GM21786 (cell line): ENCODE data around the gene ADAP1.
"Not testable (repeated sequence)": the region's sequence is repeated elsewhere in the genome, so short reads cannot be mapped to it uniquely, and the experiment has no call there.

ENCODE experiments used
- ATAC-seq: cut with Tn5 transposase; IDR thresholded peaks from one replicate; pipeline ENCODE4 v1.9.1; 2021; ENCODE audit not compliant: unreplicated experiment

Gene ADAP1, protein sequence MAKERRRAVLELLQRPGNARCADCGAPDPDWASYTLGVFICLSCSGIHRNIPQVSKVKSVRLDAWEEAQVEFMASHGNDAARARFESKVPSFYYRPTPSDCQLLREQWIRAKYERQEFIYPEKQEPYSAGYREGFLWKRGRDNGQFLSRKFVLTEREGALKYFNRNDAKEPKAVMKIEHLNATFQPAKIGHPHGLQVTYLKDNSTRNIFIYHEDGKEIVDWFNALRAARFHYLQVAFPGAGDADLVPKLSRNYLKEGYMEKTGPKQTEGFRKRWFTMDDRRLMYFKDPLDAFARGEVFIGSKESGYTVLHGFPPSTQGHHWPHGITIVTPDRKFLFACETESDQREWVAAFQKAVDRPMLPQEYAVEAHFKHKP

DNA sequence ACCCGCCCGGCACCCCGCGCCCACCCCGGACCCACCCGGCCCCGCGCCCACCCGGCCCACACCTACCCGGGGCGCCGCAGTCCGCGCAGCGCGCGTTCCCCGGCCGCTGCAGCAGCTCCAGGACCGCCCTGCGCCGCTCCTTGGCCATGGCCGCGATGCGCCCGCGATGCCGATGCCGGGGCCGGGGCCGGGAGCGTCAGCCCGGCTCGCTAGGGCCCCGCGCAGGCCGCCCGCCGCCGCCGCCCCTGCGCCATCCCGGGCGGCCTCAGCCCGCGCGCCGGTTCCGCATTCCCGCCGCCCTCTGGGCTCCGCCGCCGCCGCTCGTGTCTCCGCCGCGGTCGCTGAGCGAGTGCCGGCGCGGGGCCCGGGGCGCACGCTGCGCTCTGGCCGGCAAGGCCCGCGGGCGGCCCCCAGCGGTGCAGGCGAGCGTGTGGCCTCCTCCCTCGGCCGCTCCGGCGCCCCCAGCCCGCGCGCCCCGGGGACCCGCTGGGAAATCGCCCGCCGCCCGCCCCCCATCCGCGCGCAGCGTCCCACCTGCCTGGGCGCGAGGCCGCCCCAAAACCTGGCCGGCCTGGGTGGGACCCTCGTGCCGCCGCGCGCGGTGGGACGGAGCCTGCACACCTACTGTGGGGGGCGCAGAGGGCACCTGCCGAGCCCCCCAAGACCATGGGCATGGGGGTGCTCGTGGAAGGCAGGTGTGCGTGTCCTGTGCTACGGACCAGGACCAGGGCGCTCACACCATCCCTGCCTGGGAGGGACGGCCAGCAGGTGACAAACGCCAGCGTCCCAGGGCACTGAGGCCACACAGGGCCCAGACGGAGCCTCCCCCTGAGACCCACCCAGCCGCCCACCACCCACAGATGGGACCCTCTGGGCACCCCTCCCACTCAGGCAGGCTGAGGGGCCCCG is at the start of gene ADAP1:
TSS of gene ADAP1 (minus strand) at position 351 of the 909 bp plus-strand sequence. CDS start at position 148, 203 bp downstream.
- no peak for ATAC-seq

DNA sequence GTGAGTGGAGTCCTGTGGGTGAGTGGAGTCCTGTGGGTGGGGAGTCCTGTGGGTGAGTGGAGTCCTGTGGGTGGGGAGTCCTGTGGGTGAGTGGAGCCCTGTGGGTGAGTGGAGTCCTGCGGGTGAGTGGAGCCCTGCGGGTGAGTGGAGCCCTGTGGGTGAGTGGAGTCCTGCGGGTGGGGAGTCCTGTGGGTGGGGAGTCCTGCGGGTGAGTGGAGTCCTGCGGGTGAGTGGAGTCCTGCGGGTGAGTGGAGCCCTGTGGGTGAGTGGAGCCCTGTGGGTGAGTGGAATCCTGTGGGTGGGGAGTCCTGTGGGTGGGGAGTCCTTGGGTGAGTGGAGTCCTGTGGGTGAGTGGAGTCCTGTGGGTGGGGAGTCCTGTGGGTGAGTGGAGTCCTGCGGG is 48.0 kb upstream of the ADAP1 start:
- not testable (repeated sequence) for ATAC-seq

DNA sequence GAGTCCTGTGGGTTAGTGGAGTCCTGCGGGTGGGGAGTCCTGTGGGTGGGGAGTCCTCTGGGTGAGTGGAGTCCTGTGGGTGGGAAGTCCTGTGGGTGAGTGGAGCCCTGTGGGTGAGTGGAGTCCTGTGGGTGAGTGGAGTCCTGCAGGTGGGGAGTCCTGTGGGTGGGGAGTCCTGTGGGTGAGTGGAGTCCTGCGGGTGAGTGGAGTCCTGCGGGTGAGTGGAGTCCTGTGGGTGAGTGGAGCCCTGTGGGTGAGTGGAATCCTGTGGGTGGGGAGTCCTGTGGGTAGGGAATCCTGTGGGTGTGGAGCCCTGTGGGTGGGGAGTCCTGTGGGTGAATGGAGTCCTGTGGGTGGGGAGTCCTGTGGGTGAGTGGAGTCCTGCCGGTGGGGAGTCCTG is 47.5 kb upstream of the ADAP1 start:
- not testable (repeated sequence) for ATAC-seq

DNA sequence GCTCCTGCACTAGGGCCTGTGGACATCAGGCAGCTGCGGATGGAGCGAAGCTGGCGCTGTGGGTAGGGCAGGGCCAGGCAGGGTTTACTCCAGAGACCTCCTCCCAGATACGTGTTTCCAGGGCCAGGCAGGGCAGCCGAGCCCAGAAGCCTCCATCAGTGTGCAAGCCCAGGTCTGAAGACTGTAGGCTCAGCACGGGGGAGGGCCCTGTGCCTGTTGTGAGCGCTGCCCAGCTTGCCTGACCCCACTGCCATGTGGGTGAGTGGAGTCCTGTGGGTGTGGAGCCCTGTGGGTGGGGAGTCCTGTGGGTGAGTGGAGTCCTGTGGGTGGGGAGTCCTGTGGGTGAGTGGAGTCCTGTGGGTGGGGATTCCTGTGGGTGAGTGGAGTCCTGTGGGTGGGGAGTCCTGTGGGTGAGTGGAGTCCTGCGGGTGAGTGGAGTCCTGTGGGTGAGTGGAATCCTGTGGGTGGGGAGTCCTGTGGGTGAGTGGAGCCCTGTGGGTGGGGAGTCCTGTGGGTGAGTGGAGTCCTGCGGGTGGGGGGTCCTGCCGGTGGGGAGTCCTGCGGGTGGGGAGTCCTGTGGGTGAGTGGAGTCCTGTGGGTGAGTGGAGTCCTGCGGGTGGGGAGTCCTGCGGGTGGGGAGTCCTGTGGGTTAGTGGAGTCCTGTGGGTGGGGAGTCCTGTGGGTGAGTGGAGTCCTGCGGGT is 46.7 kb upstream of the ADAP1 start:
- ATAC-seq, result not testable (repeated sequence)

DNA sequence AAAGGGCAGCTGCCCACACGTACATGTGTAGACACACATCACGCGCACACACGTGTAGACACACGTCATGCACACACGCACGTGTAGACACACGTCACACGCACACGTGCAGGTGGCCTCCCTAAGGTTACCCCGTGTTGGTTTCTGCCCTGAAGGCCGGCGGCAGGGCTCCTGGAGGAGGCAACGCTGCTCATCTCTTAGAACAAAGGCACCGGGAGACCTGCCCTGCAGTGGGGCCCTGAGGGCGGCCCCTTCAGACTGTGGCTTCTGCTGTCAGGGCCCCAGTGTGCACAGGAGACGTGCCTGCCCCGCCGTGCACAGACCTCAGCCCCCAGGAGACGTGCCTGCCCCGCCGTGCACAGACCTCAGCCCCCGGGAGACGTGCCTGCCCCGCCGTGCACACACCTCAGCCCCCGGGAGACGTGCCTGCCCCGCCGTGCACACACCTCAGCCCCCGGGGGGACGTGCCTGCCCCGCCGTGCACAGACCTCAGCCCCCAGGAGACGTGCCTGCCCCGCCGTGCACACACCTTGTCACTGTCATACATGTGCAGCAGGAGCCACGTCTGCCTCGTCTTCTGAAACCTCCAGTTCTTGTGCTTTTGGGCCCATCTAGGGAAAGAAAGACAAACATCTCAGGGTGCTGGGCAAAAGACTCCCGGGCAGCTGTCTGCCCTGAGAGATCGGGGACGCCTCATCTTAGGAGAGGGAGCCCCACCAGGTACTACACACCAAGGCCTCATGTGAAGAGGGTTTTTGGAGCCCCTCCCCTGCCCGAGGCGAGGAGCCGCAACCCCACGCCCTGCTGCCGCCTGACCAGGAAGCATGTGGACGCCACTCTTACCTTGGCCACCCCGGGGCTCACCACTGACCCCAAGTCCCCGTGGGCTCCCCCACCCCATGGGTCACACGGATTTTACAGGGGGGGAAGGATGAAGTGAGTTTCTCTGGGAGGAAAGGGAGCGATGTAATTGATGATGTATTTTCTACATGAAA is 45.8 kb upstream of the ADAP1 start:
- ATAC-seq, result peak; percentile 44

DNA sequence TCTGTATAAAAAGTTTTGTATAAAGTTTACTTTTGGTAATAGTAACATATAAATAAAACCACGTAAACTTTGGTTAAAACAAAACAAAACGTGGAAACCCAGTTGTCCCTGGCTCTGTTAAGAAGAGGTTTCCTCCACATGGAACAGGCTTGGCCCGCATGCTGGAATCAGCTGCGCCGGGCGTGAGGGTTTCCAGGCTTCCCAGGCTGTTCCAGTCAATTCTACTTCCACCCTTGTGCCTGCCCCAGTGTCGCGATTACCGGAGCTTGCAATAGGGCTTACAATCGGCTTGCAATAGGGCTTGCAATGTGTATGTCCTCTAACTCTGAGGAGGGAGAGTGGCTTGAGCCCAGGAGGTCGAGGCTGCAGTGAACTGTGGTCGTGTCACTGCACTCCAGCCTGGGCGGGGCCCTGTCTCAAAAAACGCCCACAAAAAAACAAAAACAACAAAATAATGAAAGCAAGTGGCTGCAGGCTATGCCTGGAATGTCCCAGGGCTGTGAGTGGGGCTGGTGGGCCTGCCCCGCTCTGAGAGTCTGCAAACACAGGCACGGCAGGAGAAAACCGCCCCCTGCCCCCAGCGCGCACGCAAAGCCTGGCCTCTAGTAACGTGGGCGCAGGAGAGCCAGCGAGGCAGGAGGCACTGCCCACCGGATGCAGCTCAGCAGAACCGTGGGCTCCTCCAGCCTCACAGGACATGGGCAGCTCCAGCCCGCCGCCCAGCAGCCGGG is 44.8 kb upstream of the ADAP1 start:
- ATAC-seq, result no peak

DNA sequence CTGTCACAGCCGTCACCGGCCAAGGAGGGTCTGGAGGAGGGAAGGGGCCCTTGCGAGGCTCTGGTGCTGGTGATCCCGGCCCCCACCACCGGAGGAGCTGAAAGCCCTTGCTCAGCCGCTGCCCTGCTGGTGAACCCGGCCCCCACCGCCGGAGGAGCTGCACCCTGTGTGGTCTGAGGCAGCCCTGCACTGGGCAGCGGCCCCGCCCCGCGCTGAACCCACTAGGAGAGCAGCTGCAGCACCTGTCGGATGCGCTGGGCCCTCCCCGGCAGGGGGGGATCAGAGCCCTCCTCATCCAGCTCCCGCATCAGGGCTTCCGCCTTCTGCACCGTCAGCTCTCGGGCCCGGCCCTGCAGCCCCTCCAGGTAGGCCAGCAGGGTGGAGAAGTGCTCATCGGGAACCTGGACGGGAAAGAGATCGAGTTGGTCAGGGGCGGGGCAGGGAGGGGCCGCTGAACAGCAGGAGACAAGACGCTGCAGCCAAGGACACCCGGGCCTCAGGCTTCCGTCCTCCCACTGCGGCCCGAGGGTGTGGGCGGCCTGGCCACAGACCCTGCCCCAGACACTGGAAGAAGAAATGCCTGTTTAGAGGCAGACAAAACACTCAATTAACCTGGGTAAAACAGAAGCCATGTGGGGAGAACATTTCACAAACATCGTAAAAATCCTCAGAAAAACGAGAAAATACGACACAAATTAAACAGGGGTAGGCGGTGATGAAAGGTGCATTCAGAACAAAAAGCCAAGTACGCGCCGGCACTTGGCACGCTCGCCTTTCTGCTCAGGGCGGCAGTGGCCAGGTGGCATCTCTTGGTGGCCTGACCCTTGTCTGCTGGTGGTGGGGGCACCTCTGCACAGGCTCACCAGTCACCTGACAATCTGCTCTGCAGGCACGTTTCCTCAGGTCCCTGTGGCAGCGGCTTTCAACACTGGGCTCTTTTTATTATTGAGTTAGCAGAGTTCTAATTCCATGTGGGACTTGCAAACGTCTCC is 43.2 kb upstream of the ADAP1 start:
- ATAC-seq, result no peak

DNA sequence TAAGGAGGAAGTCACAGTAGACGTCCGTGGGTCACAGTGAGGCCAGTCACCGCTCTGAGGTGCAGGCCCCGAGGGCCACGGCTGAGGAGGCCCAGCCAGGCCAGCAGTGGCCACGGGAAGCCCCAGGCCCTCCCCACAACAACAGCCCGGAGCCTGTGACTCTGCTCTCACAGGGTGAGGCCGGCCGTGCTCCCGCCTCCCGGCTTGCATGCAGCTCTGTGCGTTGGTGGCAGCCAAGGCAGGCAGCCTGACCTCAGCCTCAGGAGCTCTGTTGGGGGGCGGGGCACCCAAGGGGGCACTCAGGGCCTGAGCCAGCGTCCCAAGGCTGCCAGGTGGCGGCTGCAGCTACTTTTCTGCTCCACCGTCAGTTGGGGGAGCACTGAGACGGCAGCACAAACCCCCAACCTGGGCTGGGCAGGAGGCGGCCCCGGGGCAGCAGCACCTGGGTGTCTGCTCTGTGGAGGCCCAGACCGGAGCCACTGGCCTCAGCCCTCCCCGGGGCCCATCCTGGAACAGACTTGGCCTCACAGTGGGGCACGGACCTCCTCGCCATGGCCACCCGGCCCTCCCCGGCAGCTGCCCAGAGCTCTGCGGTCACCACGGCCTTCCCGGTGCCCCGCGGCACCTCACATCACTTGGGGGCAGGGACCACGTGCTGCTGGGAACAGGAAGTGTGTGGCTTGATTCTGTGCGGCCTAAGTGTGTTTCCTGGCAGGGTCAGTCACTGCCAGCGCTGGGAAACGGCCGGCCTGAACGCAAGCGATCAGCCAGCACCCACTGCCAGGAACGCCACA is 41.8 kb upstream of the ADAP1 start:
- no peak for ATAC-seq

DNA sequence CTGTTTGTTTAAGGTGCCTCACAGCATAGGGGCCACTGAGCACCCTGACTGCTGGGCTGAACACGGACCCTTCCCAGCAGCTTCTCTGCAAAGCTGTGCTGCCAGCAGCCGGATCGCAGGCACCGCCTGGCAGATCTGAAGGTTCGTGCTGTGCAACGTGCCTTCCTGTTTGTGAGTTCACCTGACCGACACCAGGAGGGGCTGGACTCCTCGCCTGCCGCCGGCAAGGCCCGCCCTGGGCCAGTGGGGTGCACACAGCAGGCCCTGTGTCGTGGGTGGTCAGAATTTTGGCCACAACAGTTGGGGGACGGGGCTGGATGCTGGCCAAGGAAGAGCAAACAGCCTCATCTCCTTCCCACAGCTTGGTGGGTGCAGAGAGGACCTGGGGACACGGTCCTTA is 41.1 kb upstream of the ADAP1 start:
- no peak for ATAC-seq

DNA sequence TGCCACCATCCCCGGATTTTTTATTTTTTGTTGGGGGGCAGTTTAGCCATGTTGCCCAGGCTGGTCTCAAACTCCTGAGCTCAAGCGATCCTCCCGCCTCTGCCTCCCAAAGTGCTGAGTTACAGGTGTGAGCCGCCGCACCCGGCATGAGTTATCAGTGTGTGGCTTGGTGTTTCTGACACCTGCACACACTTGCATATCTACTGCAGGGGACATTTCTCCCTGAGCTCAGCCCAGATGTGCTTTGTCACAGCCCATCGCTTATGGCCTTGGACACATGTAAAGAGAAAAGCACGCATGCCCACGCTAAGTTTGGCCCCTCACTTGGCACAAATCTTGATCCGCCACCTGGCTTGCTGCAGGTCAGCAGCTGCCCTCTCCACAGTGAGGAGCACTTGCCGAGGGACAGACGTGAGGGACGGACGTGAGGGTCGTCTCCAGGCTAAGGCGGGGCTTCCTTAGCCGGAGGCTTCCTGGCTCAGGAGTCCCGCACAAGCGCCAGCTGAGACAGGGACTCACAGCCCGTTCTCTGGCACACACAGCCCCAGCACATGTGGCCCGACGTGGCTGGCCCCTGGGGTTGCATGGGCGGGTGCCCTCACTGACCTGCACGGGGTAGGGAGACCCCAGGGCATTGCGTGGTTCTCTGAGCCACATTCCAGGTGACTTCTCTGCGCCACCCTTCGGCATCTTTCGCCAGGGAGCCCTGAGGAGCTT is 40.3 kb upstream of the ADAP1 start:
- no peak for ATAC-seq

DNA sequence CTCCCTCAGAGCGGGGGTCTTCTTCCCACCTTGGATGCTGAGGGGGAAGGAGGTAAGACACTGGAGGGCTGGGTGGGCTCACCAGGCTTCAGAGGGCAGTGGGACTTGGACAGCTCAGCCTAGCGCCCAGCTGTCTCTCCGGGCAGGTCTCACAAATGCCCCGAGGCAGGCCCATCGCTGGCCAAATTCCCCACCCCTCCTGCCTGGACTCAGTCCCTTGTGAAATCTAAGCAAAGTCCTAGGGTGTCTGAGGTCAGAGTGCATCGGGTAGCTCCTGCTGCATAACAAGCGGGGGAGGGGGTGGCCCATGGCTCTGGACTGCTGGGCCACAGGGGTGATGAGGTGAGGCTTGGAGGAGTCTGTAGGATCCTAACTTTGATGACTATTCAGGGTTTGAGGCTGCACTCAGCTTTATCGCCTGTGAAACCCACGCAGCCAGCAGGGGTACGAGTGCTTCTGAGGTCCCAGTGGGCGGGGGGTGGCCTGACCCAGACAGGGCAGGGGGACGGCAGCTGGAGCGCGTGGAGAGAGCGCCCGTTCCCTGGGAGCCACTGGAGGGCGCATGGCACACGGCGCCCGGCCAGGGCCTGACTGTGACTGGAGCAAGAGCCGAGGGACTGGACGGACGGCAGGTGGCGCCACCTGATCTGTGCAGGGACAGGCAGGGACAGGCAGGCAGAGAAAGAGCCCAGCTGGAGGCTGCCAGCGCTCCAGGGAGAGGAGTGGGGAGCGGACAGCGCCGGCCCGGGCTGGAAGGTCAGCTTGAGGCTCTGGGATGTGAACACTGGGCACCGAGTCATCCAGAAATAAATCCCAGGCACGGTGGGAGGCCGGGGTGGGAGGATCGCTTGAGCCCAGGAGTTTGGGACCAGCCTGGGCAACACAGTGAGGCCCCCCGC is 38.5 kb upstream of the ADAP1 start:
- peak; percentile 74 for ATAC-seq

DNA sequence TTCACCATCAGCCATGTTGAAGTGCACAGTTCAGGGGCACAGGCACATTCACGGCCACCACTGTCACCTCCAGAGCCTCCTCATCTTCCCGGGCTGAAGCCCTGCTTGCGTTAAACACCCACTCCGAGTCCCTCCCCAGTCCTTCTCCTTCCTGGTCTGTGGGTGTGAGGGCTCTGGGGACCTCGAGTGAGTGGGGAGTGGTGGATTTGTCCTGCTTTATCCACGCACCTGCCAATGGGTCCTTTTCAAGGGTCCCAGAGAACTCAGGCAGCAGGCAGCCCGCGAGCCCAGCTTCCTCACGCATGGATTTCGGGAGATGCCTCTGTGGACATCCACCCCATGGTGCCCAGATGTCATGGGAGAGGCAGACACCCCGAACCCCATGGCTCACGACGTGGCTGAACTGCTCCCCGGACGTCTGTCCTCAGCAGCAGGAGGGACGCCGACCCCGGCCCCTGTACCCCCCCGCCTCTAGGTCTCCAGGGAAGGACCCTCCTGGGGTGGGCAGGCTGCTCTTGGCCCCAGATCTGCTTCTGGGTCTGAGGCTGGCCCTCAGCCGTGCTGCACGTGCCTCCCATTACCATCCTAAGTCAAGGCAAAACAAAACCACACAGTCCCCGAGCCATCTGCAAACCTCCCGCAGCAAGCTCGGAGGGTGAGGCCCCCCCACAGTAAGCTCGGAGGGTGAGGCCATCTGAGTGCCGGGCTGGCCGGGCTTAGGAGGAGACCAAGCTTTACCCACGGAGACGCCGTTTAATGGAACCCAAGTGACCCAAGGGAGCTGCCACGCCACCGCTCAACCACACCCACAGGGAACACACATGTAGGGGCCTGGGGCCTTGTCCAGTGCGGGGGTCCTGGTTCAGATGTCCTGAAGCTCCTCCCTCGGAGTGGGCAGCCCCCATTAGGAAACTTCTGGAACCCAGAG is 37.5 kb upstream of the ADAP1 start:
- no peak for ATAC-seq

DNA sequence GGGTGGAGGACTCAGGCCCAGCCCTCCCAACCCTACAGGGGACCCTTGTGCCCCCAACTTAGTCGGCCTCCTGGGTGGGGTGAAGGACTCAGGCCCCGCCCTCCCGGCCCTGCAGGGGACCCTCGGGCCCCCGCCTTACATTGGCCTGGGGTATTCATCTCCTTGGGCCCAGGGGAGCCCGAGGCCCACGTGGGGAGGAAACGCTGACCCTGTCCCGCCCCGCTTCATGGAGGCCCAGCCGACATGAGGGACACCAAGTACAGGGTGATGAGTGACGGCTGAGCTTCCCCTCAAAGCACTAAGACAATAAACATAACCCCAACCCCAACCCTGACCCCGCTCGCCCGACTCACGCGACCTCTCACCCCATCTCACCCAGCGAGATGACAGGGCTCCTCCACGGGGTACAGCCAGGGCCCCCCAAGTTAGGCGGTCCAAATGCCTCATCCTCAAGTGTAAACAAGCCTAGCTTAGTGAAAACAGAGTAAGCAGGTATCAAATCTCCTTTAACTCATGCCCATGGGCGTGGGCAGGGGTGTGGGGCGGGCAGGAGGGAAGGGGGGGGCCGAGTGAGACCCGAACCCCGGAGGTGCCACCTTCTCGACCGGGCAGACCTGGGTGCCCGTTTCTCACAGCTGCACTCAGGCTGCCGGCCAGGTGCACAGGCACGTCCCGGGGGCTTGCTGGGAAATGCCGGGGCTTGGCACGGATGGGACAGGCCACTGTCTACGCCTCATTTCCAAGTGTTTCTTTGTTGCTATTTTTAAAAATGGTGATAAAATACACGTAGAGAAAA is 36.7 kb upstream of the ADAP1 start:
- ATAC-seq, result no peak

DNA sequence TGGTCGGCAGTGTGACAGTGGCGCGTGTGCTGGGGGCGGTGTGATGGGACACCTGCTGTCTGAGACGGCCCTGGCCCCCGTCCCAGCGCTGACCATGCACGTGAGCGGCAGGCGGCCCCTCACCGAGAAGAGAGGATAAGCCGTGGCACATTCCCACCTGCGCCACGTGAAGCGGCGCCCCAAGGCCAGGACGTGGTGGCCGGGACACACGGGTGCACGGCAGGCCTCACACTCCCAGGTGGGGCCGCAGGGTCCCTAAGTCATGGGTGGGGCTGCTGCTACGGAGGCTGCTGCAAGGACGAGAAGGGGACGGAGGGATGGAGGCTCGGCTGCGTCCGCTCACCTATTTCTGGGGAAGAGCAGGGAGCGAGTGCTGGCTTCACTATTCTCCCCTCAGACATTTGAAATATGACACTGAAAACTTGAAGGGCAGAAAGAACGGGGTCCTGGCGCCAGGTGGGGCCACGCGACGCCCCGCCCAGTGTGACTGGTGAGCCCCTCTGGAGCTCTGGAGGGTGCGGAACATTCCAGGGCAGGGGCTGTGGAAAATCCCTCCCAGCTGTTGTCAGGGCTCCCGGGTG is 36.0 kb upstream of the ADAP1 start:
- no peak for ATAC-seq
